PC-3 (cell line): ENCODE data around the gene SULF2. TPM values are rescaled to one million over a fixed set of nuclear protein-coding genes. Genes with fewer than 3 reads are reported as not detected.
A peak's percentile ranks its signal among the peaks of the same experiment; 100 is the strongest.

Experiments
- ATAC-seq: fragments of 200-7000 bp; cut with Tn5 transposase; 2 replicates; pipeline ENCODE4 v1.9.1; 2020; ENCODE audit warnings: mild to moderate bottlenecking, moderate library complexity
- BruUV-seq: library from RNA; stranded (reverse); fragments of 400-500 nt; replicated peaks from 2 replicates; lab custom pipeline; 2021; lab: Mats Ljungman, UMichigan
- CTCF ChIA-PET: fragments of 300-600 bp; sonication (Branson Sonifier 250); formaldehyde crosslinking; loops from one replicate; lab custom pipeline; 2022; ENCODE audit warnings: antibody characterized with exemption; lab: Charles Lee
- POLR2A ChIA-PET: fragments of 300-600 bp; sonication (Branson Sonifier 250); formaldehyde crosslinking; loops from one replicate; lab custom pipeline; 2022; ENCODE audit warnings: antibody characterized with exemption; ENCODE audit not compliant: unreplicated experiment; lab: Charles Lee
- DNase-seq: peaks from one replicate; pipeline ENCODE4 v3.0.0-alpha.2; 2015
- H2AFZ ChIP-seq: fragments of 300-600 bp; sonication (generic); 2 replicates; pipeline ENCODE4 v1.6.0; 2016; ENCODE audit warnings: antibody characterized with exemption, low read length
- H3F3A ChIP-seq: fragments of 300-600 bp; sonication (generic); one replicate; pipeline ENCODE4 v1.6.0; 2017; ENCODE audit warnings: antibody characterized with exemption, low read length, control low read depth, mild to moderate bottlenecking; ENCODE audit not compliant: unreplicated experiment
- H3K27ac ChIP-seq: fragments of 300-600 bp; sonication (generic); 2 replicates; pipeline ENCODE4 v1.5.1; 2016; ENCODE audit warnings: mild to moderate bottlenecking, low read length
- H3K27me3 ChIP-seq: fragments of 300-600 bp; sonication (generic); 2 replicates; pipeline ENCODE4 v1.6.1; 2016; ENCODE audit warnings: low read length, mixed read lengths
- H3K36me3 ChIP-seq: fragments of 300-600 bp; sonication (generic); 2 replicates; pipeline ENCODE4 v1.6.1; 2016; ENCODE audit warnings: low read depth, mixed run types, low read length, mixed read lengths
- H3K4me1 ChIP-seq: fragments of 300-600 bp; sonication (generic); 2 replicates; pipeline ENCODE4 v1.5.1; 2016; ENCODE audit warnings: low read length; ENCODE audit not compliant: insufficient read depth
- H3K4me2 ChIP-seq: fragments of 300-600 bp; sonication (generic); 2 replicates; pipeline ENCODE4 v1.6.0; 2016; ENCODE audit warnings: low read length
- H3K4me3 ChIP-seq: fragments of 300-600 bp; sonication (generic); 2 replicates; pipeline ENCODE4 v1.5.1; 2016; ENCODE audit warnings: mild to moderate bottlenecking, low read length, mixed read lengths
- H3K79me2 ChIP-seq: fragments of 300-600 bp; sonication (generic); 2 replicates; pipeline ENCODE4 v1.6.1; 2017; ENCODE audit warnings: low read length, mixed read lengths
- H3K9ac ChIP-seq: fragments of 300-600 bp; sonication (generic); 2 replicates; pipeline ENCODE4 v1.6.0; 2016; ENCODE audit warnings: mild to moderate bottlenecking, low read length
- H3K9me2 ChIP-seq: fragments of 300-600 bp; sonication (generic); replicated peaks from 2 replicates; pipeline ENCODE4 v1.6.1; 2016; ENCODE audit warnings: mixed run types, low read length, mixed read lengths
- H3K9me3 ChIP-seq: fragments of 300-600 bp; sonication (generic); 2 replicates; pipeline ENCODE4 v1.6.1; 2016; ENCODE audit warnings: low read length, mixed read lengths
- H4K20me1 ChIP-seq: fragments of 300-600 bp; sonication (generic); 2 replicates; pipeline ENCODE4 v1.6.1; 2016; ENCODE audit warnings: low read length, mixed read lengths
- CTCF ChIP-seq: fragments of 300-600 bp; sonication (generic); conservative IDR thresholded peaks from 2 replicates; pipeline ENCODE4 v1.5.1; 2017; ENCODE audit warnings: antibody characterized with exemption, low read depth, mild to moderate bottlenecking, low read length
- EZH2 ChIP-seq: fragments of 300-600 bp; sonication (generic); IDR thresholded peaks from one replicate; pipeline ENCODE4 v1.6.1; 2017; ENCODE audit warnings: antibody characterized with exemption, mild to moderate bottlenecking, low read length; ENCODE audit not compliant: unreplicated experiment
- EZH2phosphoT487 ChIP-seq: fragments of 300-600 bp; sonication (generic); IDR thresholded peaks from 2 replicates; pipeline ENCODE4 v1.6.1; 2018; ENCODE audit warnings: mild to moderate bottlenecking, antibody characterized with exemption, low read length, borderline replicate concordance
- intact Hi-C: fragments of 100-400 bp; cut with micrococcal nuclease; formaldehyde crosslinking; loops from 2 replicates; pipeline ENCODE4 v1.9.0; 2023
- total RNA-seq: library from RNA; depleted of rRNA; stranded (reverse); fragments of >200 nt; gene quantifications from 2 replicates; pipeline ENCODE4 v1.2.3, GENCODE V29; 2014

The SULF2 gene
- total RNA-seq, 1 experiment from 2014 or later = 340 TPM

GRCh38 chr20:47735412-47736400 is 49.6 kb downstream of the SULF2 start:
- no peak overlapping the region for H3K4me2 ChIP-seq
- no peak overlapping the region for H3K9ac ChIP-seq
- peaks cover 16% of the 10 kb centered on the region; the same call in 1 of the 2 replicates for H4K20me1 ChIP-seq
- CTCF ChIA-PET = no interaction called here
- H3K79me2 ChIP-seq = peaks cover 15% of the 10 kb centered on the region
- H3F3A ChIP-seq = no peaks in the 10 kb centered on the region
- POLR2A ChIA-PET = no interaction called here
- no peak for DNase-seq
- H3K9me2 ChIP-seq = no peaks in the 10 kb centered on the region
- H3K36me3 ChIP-seq = peaks cover 45% of the 10 kb centered on the region
- H3K27me3 ChIP-seq = no peaks in the 10 kb centered on the region
- no peak overlapping the region for H3K4me3 ChIP-seq
- H3K9me3 ChIP-seq = no peaks in the 10 kb centered on the region
- intact Hi-C loops = no loop called here
- H3K4me1 ChIP-seq = no peaks in the 10 kb centered on the region
- no peak overlapping the region for H2AFZ ChIP-seq
- TF ChIP-seq EZH2 = no peak
- TF ChIP-seq CTCF = no peak
- TF ChIP-seq EZH2phosphoT487 = no peak
- no TSS peak for BruUV-seq
- H3K27ac ChIP-seq = no peak overlapping the region
- ATAC-seq = no peak

- Histone ChIP-seq H3K4me1 (no peaks in the 10 kb centered on the region), H3K36me3 (peaks cover 47% of the 10 kb centered on the region), H3K9ac (no peak overlapping the region), H3K4me3 (no peak overlapping the region), H2AFZ (no peak overlapping the region), H3K27me3 (no peaks in the 10 kb centered on the region), H3K9me2 (no peaks in the 10 kb centered on the region), H3K9me3 (no peaks in the 10 kb centered on the region), H4K20me1 (peaks cover 9% of the 10 kb centered on the region; the same call in 1 of the 2 replicates), H3K4me2 (no peak overlapping the region), H3K79me2 (peaks cover 6% of the 10 kb centered on the region), H3K27ac (no peak overlapping the region), H3F3A (no peaks in the 10 kb centered on the region)
- ATAC-seq (no peak), DNase-seq (no peak)
- TSS peak; percentile 4 for BruUV-seq
- ChIA-PET CTCF (no interaction called here), POLR2A (interaction anchor here (0.7 kb wide), 1 partner anchor 180 kb away, joined by 3 read pairs; no protein-coding TSS in a partner anchor)
- intact Hi-C loops = no loop called here
- TF ChIP-seq EZH2phosphoT487 (no peak), EZH2 (no peak), CTCF (no peak)
These were observed 50.4 kb downstream of the SULF2 start for GRCh38 chr20:47734870-47735269.

GRCh38 chr20:47733892-47734291 is 51.4 kb downstream of the SULF2 start:
- TF ChIP-seq CTCF = no peak
- no peak for TF ChIP-seq EZH2
- no peak for TF ChIP-seq EZH2phosphoT487
- Histone ChIP-seq H3K9ac (no peak overlapping the region), H3K27ac (no peak overlapping the region), H3K4me1 (no peaks in the 10 kb centered on the region), H3K36me3 (peaks cover 47% of the 10 kb centered on the region), H3K9me2 (no peaks in the 10 kb centered on the region), H3K9me3 (no peaks in the 10 kb centered on the region), H3F3A (no peaks in the 10 kb centered on the region), H3K27me3 (no peaks in the 10 kb centered on the region), H3K79me2 (no peaks in the 10 kb centered on the region), H3K4me2 (no peak overlapping the region), H3K4me3 (no peak overlapping the region), H4K20me1 (peaks cover 4% of the 10 kb centered on the region; the same call in 1 of the 2 replicates), H2AFZ (no peak overlapping the region)
- ChIA-PET POLR2A (no interaction called here), CTCF (no interaction called here)
- ATAC-seq (no peak), DNase-seq (no peak)
- BruUV-seq = no TSS peak
- intact Hi-C loops = no loop called here
